DND-41 (cell line): ENCODE results near the gene IL6R.

Experiments used
- ATAC-seq: fragments of 200-7000 bp; cut with Tn5 transposase; 3 replicates; pipeline ENCODE4 v1.9.1; 2021; ENCODE audit warnings: low read depth; ENCODE audit not compliant: insufficient read depth
- DNase-seq: peaks from one replicate; pipeline ENCODE4 v3.0.0-alpha.2; 2020
- H2AFZ ChIP-seq: 2 replicates; pipeline ENCODE4 v1.6.0; 2012; ENCODE audit warnings: low read depth, low read length
- H3K27ac ChIP-seq: 2 replicates; pipeline ENCODE4 v1.5.1; 2012; ENCODE audit warnings: low read length, inconsistent platforms
- H3K27me3 ChIP-seq: fragments of 200-600 bp; sonication (generic); 2 replicates; pipeline ENCODE4 v1.6.0; 2012; ENCODE audit warnings: low read length, mild to moderate bottlenecking, inconsistent platforms; ENCODE audit not compliant: insufficient read depth, poor library complexity
- H3K36me3 ChIP-seq: 2 replicates; pipeline ENCODE4 v1.5.1; 2012; ENCODE audit warnings: low read length, inconsistent platforms; ENCODE audit not compliant: insufficient read depth
- H3K4me1 ChIP-seq: 2 replicates; pipeline ENCODE4 v1.5.1; 2012; ENCODE audit warnings: mild to moderate bottlenecking, low read length; ENCODE audit not compliant: insufficient read depth
- H3K4me2 ChIP-seq: 2 replicates; pipeline ENCODE4 v1.6.0; 2012; ENCODE audit warnings: mild to moderate bottlenecking, moderate library complexity, low read length, inconsistent platforms; ENCODE audit not compliant: insufficient read depth
- H3K4me3 ChIP-seq, 2 experiments: fragments of 200-600 bp in 1 of 2; shearing (Covaris generic) in 1 of 2; 2 replicates each; pipeline ENCODE4 v1.5.1; 2012 to 2016; ENCODE audit warnings: inconsistent platforms in 2 of 2, low read length in 2 of 2, mild to moderate bottlenecking in 2 of 2, low read depth in 1 of 2, moderate library complexity in 1 of 2
- H3K79me2 ChIP-seq: 2 replicates; pipeline ENCODE4 v1.6.0; 2012; ENCODE audit warnings: low read length, inconsistent platforms; ENCODE audit not compliant: insufficient read depth
- H3K9ac ChIP-seq: 2 replicates; pipeline ENCODE4 v1.6.0; 2012; ENCODE audit warnings: low read depth, mild to moderate bottlenecking, inconsistent platforms, low read length, moderate library complexity
- H3K9me3 ChIP-seq: 2 replicates; pipeline ENCODE4 v1.5.1; 2012; ENCODE audit warnings: low read length, moderate library complexity, mild to moderate bottlenecking, inconsistent platforms; ENCODE audit not compliant: insufficient read depth, severe bottlenecking
- H4K20me1 ChIP-seq: 2 replicates; pipeline ENCODE4 v1.6.0; 2012; ENCODE audit warnings: low read length; ENCODE audit not compliant: insufficient read depth
- EZH2 ChIP-seq: IDR thresholded peaks from 3 replicates; pipeline ENCODE4 v1.6.1; 2012; ENCODE audit warnings: borderline replicate concordance, low read depth, mild to moderate bottlenecking, moderate library complexity, low read length, inconsistent platforms; ENCODE audit not compliant: severe bottlenecking
- TF ChIP-seq, protein P1 (sequence below): IDR thresholded peaks from 2 replicates; pipeline ENCODE4 v1.5.1; 2012; ENCODE audit warnings: borderline replicate concordance, low read length, moderate library complexity, mild to moderate bottlenecking; ENCODE audit not compliant: poor library complexity, severe bottlenecking; ENCODE audit errors: extremely low read depth

The IL6R gene

DNA sequence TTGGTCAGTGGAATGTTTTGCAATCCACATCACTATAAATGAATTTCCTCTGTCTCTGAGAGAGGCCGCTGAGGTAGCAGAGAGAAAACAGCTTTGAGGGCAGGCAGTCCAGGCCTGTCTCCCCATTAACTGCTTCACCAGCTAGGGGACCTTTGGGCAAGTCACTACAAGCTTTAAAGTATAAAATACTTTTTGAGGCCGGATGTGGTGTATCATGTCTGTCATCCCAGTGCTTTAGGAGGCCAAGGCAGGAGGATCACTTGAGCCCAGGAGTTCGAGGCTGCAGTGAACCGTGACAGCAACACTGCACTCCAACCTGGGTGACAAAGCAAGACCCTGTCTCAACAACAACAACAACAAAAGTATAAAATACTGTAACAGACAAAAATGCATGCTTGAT is 6.4 kb downstream of the IL6R start:
- Histone ChIP-seq H3K4me1 (no peaks in the 10 kb centered on the region), H2AFZ (no peak overlapping the region), H3K36me3 (no peaks in the 10 kb centered on the region), H3K9ac (no peak overlapping the region), H4K20me1 (no peaks in the 10 kb centered on the region), H3K4me3 (no peak overlapping the region), H3K27ac (no peak overlapping the region), H3K79me2 (no peaks in the 10 kb centered on the region), H3K27me3 (peaks cover 32% of the 10 kb centered on the region), H3K4me2 (no peak overlapping the region), H3K9me3 (no peaks in the 10 kb centered on the region)
- TF ChIP-seq EZH2, result no peak
- TF ChIP-seq, protein P1, sequence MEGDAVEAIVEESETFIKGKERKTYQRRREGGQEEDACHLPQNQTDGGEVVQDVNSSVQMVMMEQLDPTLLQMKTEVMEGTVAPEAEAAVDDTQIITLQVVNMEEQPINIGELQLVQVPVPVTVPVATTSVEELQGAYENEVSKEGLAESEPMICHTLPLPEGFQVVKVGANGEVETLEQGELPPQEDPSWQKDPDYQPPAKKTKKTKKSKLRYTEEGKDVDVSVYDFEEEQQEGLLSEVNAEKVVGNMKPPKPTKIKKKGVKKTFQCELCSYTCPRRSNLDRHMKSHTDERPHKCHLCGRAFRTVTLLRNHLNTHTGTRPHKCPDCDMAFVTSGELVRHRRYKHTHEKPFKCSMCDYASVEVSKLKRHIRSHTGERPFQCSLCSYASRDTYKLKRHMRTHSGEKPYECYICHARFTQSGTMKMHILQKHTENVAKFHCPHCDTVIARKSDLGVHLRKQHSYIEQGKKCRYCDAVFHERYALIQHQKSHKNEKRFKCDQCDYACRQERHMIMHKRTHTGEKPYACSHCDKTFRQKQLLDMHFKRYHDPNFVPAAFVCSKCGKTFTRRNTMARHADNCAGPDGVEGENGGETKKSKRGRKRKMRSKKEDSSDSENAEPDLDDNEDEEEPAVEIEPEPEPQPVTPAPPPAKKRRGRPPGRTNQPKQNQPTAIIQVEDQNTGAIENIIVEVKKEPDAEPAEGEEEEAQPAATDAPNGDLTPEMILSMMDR, result no peak
- DNase-seq (no peak), ATAC-seq (no peak)

DNA sequence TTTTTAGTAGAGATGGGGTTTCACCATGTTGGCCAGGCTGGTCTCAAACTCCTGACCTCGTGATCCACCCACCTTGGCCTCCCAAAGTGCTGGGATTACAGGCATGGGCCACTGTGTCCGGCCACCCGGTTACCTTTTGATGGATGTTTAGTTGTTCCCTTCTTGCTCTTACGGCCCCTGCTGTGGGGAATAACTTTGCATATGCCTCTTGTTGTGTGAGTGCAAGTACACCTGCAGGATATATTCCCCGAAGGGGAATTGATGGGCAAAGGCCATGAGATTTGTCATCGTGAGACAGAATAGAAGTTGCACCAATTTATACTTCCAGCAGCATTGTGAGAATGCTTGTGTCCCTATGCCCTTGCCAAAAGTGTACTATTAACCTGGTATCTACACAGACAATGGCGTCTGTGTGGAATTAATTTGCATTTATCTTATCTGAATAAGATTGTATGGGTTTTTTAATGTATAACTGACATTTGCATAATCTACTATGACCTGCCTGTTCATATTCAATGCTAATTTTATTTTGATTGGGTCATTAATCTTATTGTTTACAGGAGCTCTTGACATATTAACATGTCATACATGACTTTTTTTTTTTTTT is 8.1 kb downstream of the IL6R start:
- H2AFZ ChIP-seq, result no peak overlapping the region
- peaks cover 18% of the 10 kb centered on the region for H3K27me3 ChIP-seq
- H3K79me2 ChIP-seq, result no peaks in the 10 kb centered on the region
- ATAC-seq, result no peak
- H3K36me3 ChIP-seq, result no peaks in the 10 kb centered on the region
- DNase-seq, result no peak
- H3K4me1 ChIP-seq, result no peaks in the 10 kb centered on the region
- H3K4me3 ChIP-seq, result no peak overlapping the region
- TF ChIP-seq EZH2, result no peak
- TF ChIP-seq, protein P1, result no peak
- no peak overlapping the region for H3K4me2 ChIP-seq
- H3K9ac ChIP-seq, result no peak overlapping the region
- no peaks in the 10 kb centered on the region for H4K20me1 ChIP-seq
- no peak overlapping the region for H3K27ac ChIP-seq
- no peaks in the 10 kb centered on the region for H3K9me3 ChIP-seq

DNA sequence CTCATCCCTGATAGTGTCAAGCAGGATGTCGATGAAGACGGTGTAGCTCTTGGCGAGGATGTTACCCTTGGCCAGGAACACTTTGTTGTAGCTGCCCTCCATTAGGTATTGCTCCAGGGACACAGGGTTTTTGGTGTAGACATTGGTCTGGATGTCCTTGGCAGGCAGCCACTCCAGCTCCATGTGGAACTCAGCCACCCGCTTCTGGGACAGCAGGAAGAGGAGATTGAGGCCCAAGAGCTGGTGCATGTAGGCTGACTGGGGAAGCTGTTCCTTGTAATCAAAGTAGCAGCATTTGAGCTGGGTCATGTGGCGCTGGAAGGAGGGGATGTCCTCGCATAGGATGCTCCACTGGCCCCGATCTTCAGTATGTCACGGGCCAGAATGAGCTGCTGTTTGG is 9.5 kb downstream of the IL6R start:
- Histone ChIP-seq H3K79me2 (no peaks in the 10 kb centered on the region), H3K36me3 (no peaks in the 10 kb centered on the region), H3K27ac (no peak overlapping the region), H4K20me1 (no peaks in the 10 kb centered on the region), H3K4me2 (no peak overlapping the region), H3K4me1 (no peaks in the 10 kb centered on the region), H2AFZ (no peak overlapping the region), H3K4me3 (no peak overlapping the region), H3K9ac (no peak overlapping the region), H3K27me3 (peaks cover 11% of the 10 kb centered on the region), H3K9me3 (no peaks in the 10 kb centered on the region)
- DNase-seq (no peak), ATAC-seq (no peak)
- TF ChIP-seq EZH2, result no peak
- TF ChIP-seq, protein P1, result no peak
